ENCODE measurements around the gene TPGS2.

Gene TPGS2

GRCh38 chr18:36757081-36757480 lies 71.7 kb downstream of the TPGS2 start:
- H3K4me3 ChIP-seq (ENCODE audit: low read length), result no peak overlapping the region
- no peak for DNase-seq (ENCODE audit: low read depth, low spot score)

- DNase-seq (ENCODE audit: low read depth, low spot score), result no peak
- no peak overlapping the region for H3K4me3 ChIP-seq (ENCODE audit: low read length)
Measured at GRCh38 chr18:36756242-36756641, 72.6 kb downstream of the TPGS2 start.

- no peak for DNase-seq (ENCODE audit: low read depth, low spot score)
- no peak overlapping the region for H3K4me3 ChIP-seq (ENCODE audit: low read length)
Measured at GRCh38 chr18:36752929-36753865, 75.6 kb downstream of the TPGS2 start.

- DNase-seq (ENCODE audit: low read depth, low spot score), result no peak
- H3K4me3 ChIP-seq (ENCODE audit: low read length), result no peak overlapping the region
Measured at GRCh38 chr18:36745219-36745975, 83.4 kb downstream of the TPGS2 start.

GRCh38 chr18:36744261-36744876 lies 84.4 kb downstream of the TPGS2 start:
- H3K4me3 ChIP-seq (ENCODE audit: low read length), result no peak overlapping the region

More at GRCh38 chr18:36744261-36744876, 84.4 kb downstream of the TPGS2 start:
- no peak for DNase-seq (ENCODE audit: low read depth, low spot score)

Data from Jurkat, Clone E6-1 (cell line).